ENCODE results near the gene MICU1.

Gene MICU1

DNA sequence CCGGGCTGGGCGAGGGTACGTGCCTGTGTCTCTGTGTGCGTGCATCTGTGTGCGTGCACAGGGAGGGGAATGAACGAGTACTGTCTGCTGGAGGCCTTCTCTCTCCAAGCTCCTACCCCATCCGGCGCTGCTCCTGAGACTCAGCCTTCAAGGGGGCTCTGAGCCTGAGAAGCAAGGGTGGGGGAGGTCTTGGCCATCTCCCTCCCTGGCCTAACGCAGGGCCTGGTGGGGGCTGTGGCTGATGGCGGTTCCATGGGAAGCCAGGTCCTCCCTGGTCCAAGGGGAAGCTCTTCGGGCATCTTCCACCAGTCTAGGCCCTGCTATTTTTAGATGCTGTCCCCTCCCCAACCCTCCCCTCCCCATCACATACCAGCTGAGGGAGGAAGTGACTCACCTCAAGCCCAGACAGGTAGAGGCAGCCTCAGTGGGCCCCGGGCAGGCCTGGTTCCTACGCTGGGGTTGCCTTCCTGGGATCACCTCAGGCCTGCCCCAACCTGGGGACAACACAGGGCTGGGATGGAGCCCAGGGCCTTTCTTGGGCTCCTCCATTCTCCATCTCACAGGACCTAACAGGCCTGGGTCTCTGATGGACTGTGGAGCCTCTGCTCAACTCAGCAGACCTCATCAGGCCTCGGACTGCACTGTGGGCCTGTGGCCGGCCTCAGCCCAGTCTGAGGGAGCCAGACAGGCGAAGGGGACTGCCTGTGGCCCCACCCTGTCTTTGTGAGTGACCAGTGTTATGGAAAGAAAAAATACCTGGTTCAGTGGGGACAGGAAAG, 303.4 kb downstream of the MICU1 start:
- peak; percentile 66 for DNase-seq

DNA sequence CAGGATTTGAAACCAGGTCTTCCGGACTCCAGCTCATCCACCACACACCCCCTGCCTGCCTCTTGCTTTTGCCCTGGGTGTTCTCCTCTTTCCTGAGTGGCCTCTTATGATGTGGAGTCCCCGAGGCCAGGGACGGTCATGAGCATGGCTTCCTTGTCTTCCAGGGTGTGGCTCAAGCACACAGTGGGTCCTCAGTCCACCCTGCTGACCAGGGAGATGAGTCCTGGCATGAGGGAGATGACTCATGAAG, 303.9 kb downstream of the MICU1 start:
- no peak for DNase-seq

DNA sequence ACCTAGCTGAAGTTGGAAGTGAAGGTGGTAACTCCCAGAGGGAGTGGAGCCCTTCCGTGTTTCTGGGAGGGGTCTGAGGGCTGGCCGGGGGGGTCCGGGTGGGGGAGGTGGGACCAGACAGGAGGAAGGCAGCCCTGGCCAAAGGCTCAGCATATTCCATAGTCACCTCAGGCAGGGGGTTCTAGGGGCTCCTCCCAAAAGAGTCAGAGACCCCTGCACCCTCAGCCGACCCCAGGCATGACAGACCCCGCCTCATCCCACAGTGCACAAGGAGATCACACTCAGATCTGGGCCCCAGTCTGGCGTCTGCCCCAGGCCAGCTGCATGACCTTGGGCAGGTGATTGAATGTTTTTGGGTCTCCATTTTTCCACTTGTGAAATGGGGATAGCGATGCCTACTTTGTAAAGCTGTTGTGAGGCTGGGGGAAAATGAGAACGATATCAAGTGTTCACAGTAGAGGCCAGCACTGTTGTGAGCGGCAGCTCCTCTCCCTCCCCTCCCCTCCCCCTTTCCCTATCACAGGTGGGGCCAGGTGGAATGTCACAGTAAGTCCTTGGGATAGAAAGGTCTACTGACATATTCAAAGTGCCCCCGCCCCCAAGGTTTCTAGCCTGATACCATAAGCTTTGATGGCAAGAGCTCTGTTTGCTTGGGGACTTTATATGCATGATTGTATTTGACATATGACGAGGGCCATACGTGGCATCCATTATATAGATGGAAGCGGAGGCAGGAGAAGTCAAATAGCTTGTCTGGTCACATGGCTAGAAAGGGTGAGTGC, 304.4 kb downstream of the MICU1 start:
- no peak for DNase-seq

DNA sequence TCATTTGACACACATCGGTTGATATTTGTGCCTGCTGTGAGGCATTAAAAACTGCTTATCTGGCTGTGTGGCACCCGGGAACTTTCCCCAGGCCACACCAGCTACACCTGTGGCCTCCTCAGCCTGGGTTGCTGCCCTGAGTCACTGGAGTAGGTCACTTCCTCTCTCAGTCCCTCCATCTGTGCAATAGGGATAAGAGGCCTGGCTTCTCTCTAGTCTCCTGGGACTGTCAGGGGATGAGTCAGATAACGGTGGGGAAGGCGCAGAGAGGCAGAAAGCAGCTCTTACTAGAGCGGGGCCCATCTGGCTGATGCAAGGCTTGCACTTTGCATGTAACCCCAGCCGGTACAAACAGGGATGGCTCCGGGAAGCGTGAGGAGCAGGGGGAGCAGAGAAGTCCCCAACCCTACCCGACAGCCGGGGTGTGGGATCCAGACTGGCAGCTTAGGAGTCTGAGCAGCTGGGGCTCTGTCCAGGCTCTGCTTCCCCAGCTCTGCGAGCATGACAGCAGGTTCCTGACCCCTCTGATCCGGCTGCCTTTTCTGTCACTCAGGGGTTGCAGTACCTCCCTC, 305.1 kb downstream of the MICU1 start:
- DNase-seq, result peak; percentile 77

DNA sequence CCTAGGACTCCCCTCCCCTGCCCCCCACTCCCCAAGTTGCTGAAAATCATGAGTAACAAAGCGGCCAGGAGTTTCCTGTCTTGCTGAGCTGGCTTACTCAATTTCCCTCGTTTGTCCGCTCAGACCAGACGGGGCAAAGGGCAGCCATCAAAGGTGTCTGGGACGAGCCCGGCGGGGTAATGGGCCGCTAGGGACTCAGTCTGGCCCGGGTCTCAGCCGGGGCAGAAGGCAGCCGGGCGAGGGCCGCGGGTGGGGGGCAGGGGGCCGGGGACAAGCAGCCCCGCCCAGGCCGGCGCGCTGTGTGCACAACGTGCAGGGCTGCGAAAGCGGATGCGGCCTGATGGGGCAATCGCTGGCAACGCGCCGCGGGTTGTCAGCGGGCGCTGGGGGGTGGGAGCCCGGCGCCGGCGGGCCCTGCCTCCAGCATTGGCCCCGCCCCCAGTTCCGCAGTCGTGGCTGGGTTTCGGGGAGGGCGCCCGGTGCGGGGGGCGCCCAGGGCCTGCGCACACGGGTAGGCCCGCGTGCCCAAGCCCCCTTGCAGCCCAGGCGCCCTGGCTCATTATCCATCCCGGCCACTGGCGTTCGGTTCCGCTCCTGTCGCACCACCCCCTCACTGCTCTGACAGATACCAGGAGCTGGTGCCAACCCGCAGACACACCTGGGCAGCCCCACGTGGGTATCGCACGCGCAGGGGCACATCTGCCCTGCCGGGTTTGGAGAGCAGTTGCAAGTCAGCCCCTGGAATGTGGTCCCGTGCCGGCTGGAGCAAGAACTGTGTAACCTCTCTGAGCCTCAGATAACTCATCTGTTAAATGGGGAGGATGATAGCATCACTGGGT, 306.2 kb downstream of the MICU1 start:
- DNase-seq, result peak; percentile 79

DNA sequence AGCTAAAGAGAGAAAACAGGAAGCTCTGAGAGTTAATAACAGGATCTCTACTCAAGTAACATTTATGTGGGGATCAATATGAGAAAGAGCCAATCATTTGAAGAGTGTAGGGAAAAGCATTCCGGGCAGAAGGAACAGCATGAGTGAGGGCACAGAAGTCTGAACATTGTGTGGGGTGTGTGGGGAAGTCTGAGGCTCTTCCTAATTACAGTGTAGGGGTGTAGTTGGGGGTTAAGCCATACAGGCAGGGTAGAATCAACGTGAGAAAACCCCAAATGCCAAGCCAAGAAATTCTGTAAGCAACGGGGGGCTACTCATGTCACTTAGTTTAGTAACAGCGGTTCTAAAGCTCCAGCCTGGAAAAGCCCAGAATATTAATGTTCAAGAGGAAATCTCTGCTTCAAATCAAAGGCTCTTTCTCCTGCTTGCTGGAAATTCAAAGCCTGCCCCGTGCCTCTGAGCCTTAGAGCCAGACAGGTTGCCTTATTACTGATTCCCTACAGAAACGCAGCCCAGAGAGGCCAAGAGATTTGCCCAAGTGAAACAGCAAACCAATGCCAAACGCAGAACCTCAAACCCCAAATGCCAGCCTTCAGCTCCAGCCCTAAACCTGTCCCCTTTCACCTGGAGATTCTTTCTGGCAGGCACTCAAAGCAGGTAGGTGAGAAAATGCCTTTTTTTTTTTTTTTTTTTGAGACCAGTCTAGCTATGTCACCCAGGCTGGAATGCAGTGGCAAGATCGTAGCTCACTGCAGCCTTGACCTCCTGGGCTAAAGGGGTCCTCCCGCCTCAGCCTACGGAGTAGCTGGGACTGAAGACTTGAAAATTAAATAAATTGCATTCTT, 307.2 kb downstream of the MICU1 start:
- no peak for DNase-seq

Data from CD4-positive, alpha-beta T cell treated with Interleukin-4 for 4 hours (primary cell).